NT2/D1 (cell line): Measurements from ENCODE around the gene PRKN.

ENCODE experiments used
- DNase-seq: peaks from one replicate; pipeline ENCODE4 v3.0.0-alpha.2; 2011; ENCODE audit warnings: low read depth, low spot score
- H3K27me3 ChIP-seq: 2 replicates; pipeline ENCODE4 v1.6.0; 2011; ENCODE audit warnings: mild to moderate bottlenecking; ENCODE audit not compliant: insufficient read length, insufficient read depth
- H3K36me3 ChIP-seq: 2 replicates; pipeline ENCODE4 v1.6.1; 2011; ENCODE audit warnings: mild to moderate bottlenecking, low read length, mixed read lengths; ENCODE audit not compliant: insufficient read depth, insufficient read length
- H3K4me1 ChIP-seq: 2 replicates; pipeline ENCODE4 v1.5.1; 2011; ENCODE audit not compliant: insufficient read depth, insufficient read length
- H3K4me3 ChIP-seq: 2 replicates; pipeline ENCODE4 v1.5.1; 2011; ENCODE audit warnings: low read depth; ENCODE audit not compliant: insufficient read length
- H3K9ac ChIP-seq: 2 replicates; pipeline ENCODE4 v1.6.0; 2011; ENCODE audit warnings: low read depth; ENCODE audit not compliant: insufficient read length
- H3K9me3 ChIP-seq: 2 replicates; pipeline ENCODE4 v1.5.1; 2011; ENCODE audit warnings: mild to moderate bottlenecking, low read length; ENCODE audit not compliant: insufficient read depth
- SUZ12 ChIP-seq: IDR thresholded peaks from 2 replicates; pipeline ENCODE4 v1.6.1; 2011; ENCODE audit not compliant: insufficient read length, insufficient read depth; ENCODE audit errors: extremely low read depth
- YY1 ChIP-seq: IDR thresholded peaks from 2 replicates; pipeline ENCODE4 v1.6.1; 2011; ENCODE audit not compliant: insufficient read length, insufficient read depth
- ZNF274 ChIP-seq: IDR thresholded peaks from 2 replicates; pipeline ENCODE4 v1.6.1; 2011; ENCODE audit warnings: mild to moderate bottlenecking, low read depth, low read length

PRKN gene

GRCh38 chr6:161684731-161685475, 1042.7 kb downstream of the PRKN start:
- Histone ChIP-seq H3K4me1 (peaks cover 2% of the 10 kb centered on the region), H3K36me3 (no peaks in the 10 kb centered on the region), H3K9me3 (no peaks in the 10 kb centered on the region), H3K4me3 (no peak overlapping the region), H3K9ac (no peak overlapping the region), H3K27me3 (no peaks in the 10 kb centered on the region)
- TF ChIP-seq SUZ12 = no peak
- no peak for TF ChIP-seq ZNF274
- TF ChIP-seq YY1 = no peak
- no peak for DNase-seq

DNA sequence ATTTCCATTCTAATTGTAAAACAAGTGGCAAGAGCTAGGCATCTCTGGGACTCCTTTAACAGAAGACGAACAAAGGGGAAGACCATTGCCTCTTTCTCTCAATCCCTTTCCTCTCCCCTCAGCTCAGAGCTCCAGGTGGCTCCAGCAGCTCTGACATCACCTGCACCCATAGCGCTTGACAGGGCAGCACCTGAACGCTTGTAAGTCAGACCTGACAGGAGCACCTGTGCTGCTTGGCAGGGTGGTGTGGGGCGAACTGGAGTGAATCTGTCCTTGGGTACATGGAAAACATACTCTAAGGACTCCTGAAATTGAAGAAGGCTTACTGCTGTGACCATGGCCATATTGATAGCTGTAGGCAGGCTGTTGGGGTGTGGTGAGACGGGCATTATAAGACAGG, 1044.2 kb downstream of the PRKN start:
- Histone ChIP-seq H3K4me3 (no peak overlapping the region), H3K36me3 (no peaks in the 10 kb centered on the region), H3K9me3 (no peaks in the 10 kb centered on the region), H3K9ac (no peak overlapping the region), H3K27me3 (no peaks in the 10 kb centered on the region), H3K4me1 (peaks cover 2% of the 10 kb centered on the region)
- DNase-seq = no peak
- no peak for TF ChIP-seq SUZ12
- no peak for TF ChIP-seq ZNF274
- TF ChIP-seq YY1 = no peak

DNA sequence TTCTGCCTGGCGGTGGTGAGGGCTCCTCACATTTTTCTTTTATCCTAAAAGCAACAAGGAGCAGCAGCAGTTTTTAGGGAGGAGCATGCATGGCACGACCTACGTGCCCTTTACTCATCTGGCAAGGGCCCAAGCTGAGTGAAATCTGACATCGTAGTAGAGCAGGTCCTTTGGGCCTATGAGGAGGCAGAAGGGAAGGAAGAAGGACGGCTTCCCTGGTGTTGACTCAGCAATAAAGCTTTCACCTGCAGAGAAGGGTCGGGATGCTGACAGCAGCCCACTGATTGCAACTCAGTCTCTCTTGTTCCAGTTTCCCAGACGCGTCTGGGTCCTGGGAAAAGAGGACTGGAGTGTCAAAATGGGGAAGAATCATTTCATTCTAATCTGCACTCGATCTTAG, 1044.6 kb downstream of the PRKN start:
- no peaks in the 10 kb centered on the region for H3K9me3 ChIP-seq
- no peak overlapping the region for H3K4me3 ChIP-seq
- no peaks in the 10 kb centered on the region for H3K36me3 ChIP-seq
- peaks cover 2% of the 10 kb centered on the region for H3K4me1 ChIP-seq
- no peak overlapping the region for H3K9ac ChIP-seq
- no peak for DNase-seq
- no peak for TF ChIP-seq YY1
- no peaks in the 10 kb centered on the region for H3K27me3 ChIP-seq

DNA sequence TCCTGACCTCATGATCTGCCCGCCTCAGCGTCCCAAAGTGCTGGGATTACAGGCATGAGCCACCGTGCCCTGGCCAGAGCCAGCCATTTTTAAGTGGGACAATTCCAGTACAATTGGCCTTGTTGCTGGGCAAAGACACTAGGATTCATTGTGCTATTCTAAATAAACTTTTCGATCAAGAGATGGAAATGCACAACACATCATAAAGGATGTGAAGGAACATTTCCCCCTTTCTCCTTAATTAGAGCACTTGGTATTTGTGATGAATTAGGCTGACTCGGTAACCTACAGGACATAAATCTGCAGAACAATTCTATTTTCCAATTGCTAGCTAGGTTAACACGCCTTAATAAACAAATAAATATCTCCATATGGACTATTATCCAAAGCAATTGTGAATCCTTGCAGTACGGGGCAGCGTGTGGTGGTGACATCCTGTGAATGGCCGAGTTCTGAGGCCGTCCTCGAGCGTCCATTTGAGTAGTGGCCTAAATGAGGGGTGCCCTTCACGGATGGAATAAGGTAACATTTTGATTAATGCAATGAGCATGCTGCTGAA, 1047.5 kb downstream of the PRKN start:
- no peaks in the 10 kb centered on the region for H3K27me3 ChIP-seq
- H3K9ac ChIP-seq = no peak overlapping the region
- H3K4me1 ChIP-seq = peaks cover 2% of the 10 kb centered on the region
- no peak overlapping the region for H3K4me3 ChIP-seq
- H3K36me3 ChIP-seq = no peaks in the 10 kb centered on the region
- DNase-seq = no peak
- TF ChIP-seq ZNF274 (no peak), SUZ12 (no peak), YY1 (no peak)
- no peaks in the 10 kb centered on the region for H3K9me3 ChIP-seq

- no peak for TF ChIP-seq SUZ12
- no peak for TF ChIP-seq ZNF274
- no peak for TF ChIP-seq YY1
- Histone ChIP-seq H3K4me1 (peaks cover 2% of the 10 kb centered on the region), H3K27me3 (no peaks in the 10 kb centered on the region), H3K9me3 (no peaks in the 10 kb centered on the region), H3K36me3 (no peaks in the 10 kb centered on the region), H3K9ac (no peak overlapping the region), H3K4me3 (no peak overlapping the region)
- DNase-seq = no peak
These were observed 1050.4 kb downstream of the PRKN start for GRCh38 chr6:161677188-161677587.

DNA sequence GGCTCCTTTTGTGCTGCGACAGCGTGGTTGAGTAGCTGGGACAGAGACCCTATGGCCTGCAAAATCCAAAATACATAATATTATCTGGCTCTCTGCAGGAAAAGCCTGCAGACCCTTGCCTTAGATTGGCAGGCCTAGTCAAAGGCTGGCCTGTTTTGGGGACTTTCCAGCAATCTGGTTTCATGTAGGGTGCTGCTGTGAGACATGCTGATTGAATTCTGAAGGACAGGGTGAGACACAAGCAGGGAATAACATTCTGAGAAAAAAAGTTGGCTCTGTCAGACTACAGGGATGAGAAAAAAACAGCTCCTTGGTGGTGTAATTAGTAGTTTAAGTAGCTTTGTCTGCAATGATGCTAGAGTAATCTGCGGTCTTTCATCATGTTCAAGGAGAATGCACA, 1051.0 kb downstream of the PRKN start:
- H3K27me3 ChIP-seq = no peaks in the 10 kb centered on the region
- TF ChIP-seq ZNF274 = no peak
- TF ChIP-seq SUZ12 = no peak
- TF ChIP-seq YY1 = no peak
- no peaks in the 10 kb centered on the region for H3K36me3 ChIP-seq
- no peak overlapping the region for H3K4me3 ChIP-seq
- no peaks in the 10 kb centered on the region for H3K4me1 ChIP-seq
- no peaks in the 10 kb centered on the region for H3K9me3 ChIP-seq
- no peak overlapping the region for H3K9ac ChIP-seq
- no peak for DNase-seq

DNA sequence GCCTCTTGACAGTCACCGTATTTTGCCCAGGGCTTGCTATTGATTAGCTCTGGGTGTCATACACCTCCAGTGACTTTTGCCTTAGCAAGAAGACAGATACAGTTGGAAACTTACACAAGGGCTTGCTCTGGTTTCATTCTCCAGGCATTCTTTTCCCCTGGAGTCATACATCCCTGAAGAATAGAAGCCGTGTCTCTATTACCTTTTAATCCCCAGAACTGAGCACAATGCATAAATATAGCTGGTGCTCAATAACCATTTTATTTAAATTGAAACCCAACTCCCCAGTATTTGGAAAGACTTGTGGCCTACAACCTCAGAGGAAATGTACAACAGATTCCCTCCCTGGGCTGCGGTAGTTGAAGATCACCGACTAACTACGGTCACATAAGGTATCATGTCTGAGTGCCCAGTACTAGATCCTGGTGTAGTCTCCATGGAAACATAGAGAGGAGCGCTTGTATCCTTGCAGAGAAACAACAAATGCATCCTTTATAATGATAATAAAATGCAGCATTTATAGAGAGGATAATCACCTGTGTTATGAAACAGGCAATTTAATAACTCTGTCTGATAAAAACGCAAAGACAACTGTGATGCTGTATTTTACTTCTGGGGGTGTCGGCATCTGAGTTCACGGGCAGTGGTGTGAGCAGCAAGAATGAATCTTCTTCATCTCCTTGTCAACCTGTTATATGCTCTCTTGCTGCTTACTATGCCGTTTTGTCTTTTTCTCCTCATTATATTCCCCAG, 1052.5 kb downstream of the PRKN start:
- no peaks in the 10 kb centered on the region for H3K4me1 ChIP-seq
- H3K9me3 ChIP-seq = no peaks in the 10 kb centered on the region
- H3K4me3 ChIP-seq = no peak overlapping the region
- no peak for DNase-seq
- H3K9ac ChIP-seq = no peak overlapping the region
- TF ChIP-seq ZNF274 = no peak
- TF ChIP-seq YY1 = no peak
- no peak for TF ChIP-seq SUZ12
- no peaks in the 10 kb centered on the region for H3K36me3 ChIP-seq
- H3K27me3 ChIP-seq = no peaks in the 10 kb centered on the region
